A549 (cell line): ENCODE results near the gene OR2L3.

Source experiments
- HOXB13 ChIP-seq: fragments of 250-450 bp; sonication (Bioruptor Pico); IDR thresholded peaks from 2 replicates; pipeline ENCODE4 v1.5.0; 2020; ENCODE audit warnings: low read depth, mild to moderate bottlenecking, moderate library complexity
- POLR2A ChIP-seq: IDR thresholded peaks from 2 replicates; pipeline ENCODE4 v1.6.1; 2012; ENCODE audit warnings: mild to moderate bottlenecking, low read length
- RFX5 ChIP-seq: fragments of 450-650 bp; IDR thresholded peaks from 2 replicates; pipeline ENCODE4 v1.7.1; 2014; ENCODE audit warnings: antibody characterized with exemption, mild to moderate bottlenecking, moderate library complexity
- TF ChIP-seq, protein P1 (sequence below): fragments of 200-600 bp; sonication (generic); IDR thresholded peaks from 2 replicates; pipeline ENCODE4 v1.6.1; 2016; ENCODE audit warnings: antibody characterized with exemption, mild to moderate bottlenecking, moderate library complexity
- TF ChIP-seq, protein P2 (sequence below): fragments of >200 bp; sonication (Bioruptor Twin); formaldehyde crosslinking; IDR thresholded peaks from 3 replicates; pipeline ENCODE4 v1.5.1; 2016
- TF ChIP-seq, protein P3 (sequence below): IDR thresholded peaks from 2 replicates; pipeline ENCODE4 v1.6.1; 2012

DNA sequence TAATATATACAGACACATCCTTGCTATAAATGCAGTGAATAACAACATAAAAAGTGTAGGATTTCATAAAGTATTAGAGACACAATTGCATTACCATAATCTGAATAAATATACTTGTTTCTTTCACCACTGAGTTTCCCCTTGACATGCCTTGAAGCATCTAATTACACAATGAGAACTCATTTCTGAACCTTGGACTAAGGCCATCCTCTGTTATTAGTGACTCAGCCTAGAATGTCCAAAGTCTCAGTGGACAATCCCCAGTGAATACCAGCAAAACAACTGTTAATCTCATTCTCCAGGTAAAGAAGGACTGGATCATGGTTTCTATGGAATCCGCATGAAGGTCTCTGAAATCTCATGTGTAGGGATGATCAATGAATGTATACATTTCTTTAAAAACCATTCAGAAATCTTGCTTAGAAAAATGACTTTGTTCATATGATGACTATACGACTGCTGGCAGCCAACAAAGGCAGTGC is 33.4 kb upstream of the OR2L3 start, which contains the start of gene OR2L5:
- TF ChIP-seq, protein P1, sequence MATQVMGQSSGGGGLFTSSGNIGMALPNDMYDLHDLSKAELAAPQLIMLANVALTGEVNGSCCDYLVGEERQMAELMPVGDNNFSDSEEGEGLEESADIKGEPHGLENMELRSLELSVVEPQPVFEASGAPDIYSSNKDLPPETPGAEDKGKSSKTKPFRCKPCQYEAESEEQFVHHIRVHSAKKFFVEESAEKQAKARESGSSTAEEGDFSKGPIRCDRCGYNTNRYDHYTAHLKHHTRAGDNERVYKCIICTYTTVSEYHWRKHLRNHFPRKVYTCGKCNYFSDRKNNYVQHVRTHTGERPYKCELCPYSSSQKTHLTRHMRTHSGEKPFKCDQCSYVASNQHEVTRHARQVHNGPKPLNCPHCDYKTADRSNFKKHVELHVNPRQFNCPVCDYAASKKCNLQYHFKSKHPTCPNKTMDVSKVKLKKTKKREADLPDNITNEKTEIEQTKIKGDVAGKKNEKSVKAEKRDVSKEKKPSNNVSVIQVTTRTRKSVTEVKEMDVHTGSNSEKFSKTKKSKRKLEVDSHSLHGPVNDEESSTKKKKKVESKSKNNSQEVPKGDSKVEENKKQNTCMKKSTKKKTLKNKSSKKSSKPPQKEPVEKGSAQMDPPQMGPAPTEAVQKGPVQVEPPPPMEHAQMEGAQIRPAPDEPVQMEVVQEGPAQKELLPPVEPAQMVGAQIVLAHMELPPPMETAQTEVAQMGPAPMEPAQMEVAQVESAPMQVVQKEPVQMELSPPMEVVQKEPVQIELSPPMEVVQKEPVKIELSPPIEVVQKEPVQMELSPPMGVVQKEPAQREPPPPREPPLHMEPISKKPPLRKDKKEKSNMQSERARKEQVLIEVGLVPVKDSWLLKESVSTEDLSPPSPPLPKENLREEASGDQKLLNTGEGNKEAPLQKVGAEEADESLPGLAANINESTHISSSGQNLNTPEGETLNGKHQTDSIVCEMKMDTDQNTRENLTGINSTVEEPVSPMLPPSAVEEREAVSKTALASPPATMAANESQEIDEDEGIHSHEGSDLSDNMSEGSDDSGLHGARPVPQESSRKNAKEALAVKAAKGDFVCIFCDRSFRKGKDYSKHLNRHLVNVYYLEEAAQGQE, result no peak
- TF ChIP-seq, protein P2, sequence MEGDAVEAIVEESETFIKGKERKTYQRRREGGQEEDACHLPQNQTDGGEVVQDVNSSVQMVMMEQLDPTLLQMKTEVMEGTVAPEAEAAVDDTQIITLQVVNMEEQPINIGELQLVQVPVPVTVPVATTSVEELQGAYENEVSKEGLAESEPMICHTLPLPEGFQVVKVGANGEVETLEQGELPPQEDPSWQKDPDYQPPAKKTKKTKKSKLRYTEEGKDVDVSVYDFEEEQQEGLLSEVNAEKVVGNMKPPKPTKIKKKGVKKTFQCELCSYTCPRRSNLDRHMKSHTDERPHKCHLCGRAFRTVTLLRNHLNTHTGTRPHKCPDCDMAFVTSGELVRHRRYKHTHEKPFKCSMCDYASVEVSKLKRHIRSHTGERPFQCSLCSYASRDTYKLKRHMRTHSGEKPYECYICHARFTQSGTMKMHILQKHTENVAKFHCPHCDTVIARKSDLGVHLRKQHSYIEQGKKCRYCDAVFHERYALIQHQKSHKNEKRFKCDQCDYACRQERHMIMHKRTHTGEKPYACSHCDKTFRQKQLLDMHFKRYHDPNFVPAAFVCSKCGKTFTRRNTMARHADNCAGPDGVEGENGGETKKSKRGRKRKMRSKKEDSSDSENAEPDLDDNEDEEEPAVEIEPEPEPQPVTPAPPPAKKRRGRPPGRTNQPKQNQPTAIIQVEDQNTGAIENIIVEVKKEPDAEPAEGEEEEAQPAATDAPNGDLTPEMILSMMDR, result no peak
- TF ChIP-seq RFX5 (no peak), POLR2A (no peak), HOXB13 (CRISPR knock-in tag) (no peak)
- TF ChIP-seq, protein P3, sequence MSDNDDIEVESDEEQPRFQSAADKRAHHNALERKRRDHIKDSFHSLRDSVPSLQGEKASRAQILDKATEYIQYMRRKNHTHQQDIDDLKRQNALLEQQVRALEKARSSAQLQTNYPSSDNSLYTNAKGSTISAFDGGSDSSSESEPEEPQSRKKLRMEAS, result no peak
